ENCODE data around the gene OR2F2. TPM values are rescaled to one million over a fixed set of nuclear protein-coding genes. Genes with fewer than 3 reads are reported as not detected.

OR2F2 gene, protein sequence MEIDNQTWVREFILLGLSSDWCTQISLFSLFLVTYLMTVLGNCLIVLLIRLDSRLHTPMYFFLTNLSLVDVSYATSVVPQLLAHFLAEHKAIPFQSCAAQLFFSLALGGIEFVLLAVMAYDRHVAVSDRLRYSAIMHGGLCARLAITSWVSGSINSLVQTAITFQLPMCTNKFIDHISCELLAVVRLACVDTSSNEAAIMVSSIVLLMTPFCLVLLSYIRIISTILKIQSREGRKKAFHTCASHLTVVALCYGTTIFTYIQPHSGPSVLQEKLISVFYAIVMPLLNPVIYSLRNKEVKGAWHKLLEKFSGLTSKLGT
- 0.11 TPM in 1 of 2 replicates, not detected in the other for total RNA-seq

GRCh38 chr7:143934526-143935325 lies at the start of gene OR2F2:
TSS of gene OR2F2 (plus strand) at chr7:143935233. CDS start at chr7:143935233, 0 bp downstream.

GRCh38 chr7:143901668-143902331 lies 33.2 kb upstream of the OR2F2 start, which contains the start of gene TCAF1:
TSS of gene TCAF1 (minus strand) at chr7:143902176. CDS start at chr7:143876608, 25,568 bp downstream.

DNA sequence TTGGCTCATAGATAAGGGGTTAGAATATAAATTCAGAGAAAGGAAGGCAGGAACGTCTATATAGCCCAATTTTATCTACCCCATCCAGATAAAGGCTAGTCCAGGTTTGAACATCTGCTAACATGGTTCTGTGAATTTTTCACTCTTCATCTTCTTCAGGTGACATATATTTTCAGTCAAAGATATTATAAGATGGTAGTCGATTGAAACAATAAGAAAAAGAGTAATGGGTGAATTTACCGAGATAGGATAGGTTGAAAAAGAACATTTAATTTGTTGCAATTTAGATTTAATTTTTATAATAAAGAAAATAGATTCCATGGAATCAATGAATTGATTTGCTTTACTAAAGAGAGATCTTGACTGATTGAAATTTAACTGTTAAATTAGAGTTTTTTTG lies 19.5 kb downstream of the OR2F2 start, which contains the start of gene OR2F1:
OR2F1 (plus strand) TSS at position 301 of the 400 bp plus-strand sequence. CDS start 5,127 bp downstream, outside the sequence.

Other genes with a start within 250 kb of the OR2F2 start
- 3.4 and 3.8 TPM in 2 replicates for gene CTAGE6, start 177.5 kb upstream of the OR2F2 start, total RNA-seq
- 71.9 and 81.0 TPM in 2 replicates for gene TCAF1, start 33.1 kb upstream of the OR2F2 start, total RNA-seq
- not detected in 2 replicates for gene OR2F1, start 19.6 kb downstream of the OR2F2 start, total RNA-seq
- not detected in 2 replicates for gene OR6B1, start 65.1 kb downstream of the OR2F2 start, total RNA-seq
- not detected in 2 replicates for gene OR2A5, start 113.7 kb downstream of the OR2F2 start, total RNA-seq
- not detected in 2 replicates for gene OR2A25, start 134.6 kb downstream of the OR2F2 start, total RNA-seq
- gene OR2A12, start 151.0 kb downstream of the OR2F2 start, total RNA-seq: under 0.01 TPM in 1 of 2 replicates, not detected in the other
- not detected in 2 replicates for gene OR2A2, start 174.3 kb downstream of the OR2F2 start, total RNA-seq
- not detected in 2 replicates for gene OR2A14, start 187.9 kb downstream of the OR2F2 start, total RNA-seq
- gene CTAGE4, start 248.2 kb downstream of the OR2F2 start, total RNA-seq: 1.0 and 2.7 TPM in 2 replicates